ENCODE measurements around the gene AK6. TPM values are rescaled to one million over a fixed set of nuclear protein-coding genes. Genes with fewer than 3 reads are reported as not detected.

Gene AK6
- total and polyA plus RNA-seq, 8 donors, result 8.4 to 28.5 (median 14.5) TPM

GRCh38 chr5:69315972-69316371 is 53.3 kb downstream of the AK6 start:
- Histone ChIP-seq H3K27ac (no peak overlapping the region), H3K27me3 (no peaks in the 10 kb centered on the region), H3K9me3 (no peaks in the 10 kb centered on the region), H3K4me1 (no peaks in the 10 kb centered on the region), H3K36me3 (peaks cover 0 to 17% (median 0%) of the 10 kb centered on the region in 3 donors), H3K4me3 (no peak overlapping the region)
- TF ChIP-seq, protein P1, sequence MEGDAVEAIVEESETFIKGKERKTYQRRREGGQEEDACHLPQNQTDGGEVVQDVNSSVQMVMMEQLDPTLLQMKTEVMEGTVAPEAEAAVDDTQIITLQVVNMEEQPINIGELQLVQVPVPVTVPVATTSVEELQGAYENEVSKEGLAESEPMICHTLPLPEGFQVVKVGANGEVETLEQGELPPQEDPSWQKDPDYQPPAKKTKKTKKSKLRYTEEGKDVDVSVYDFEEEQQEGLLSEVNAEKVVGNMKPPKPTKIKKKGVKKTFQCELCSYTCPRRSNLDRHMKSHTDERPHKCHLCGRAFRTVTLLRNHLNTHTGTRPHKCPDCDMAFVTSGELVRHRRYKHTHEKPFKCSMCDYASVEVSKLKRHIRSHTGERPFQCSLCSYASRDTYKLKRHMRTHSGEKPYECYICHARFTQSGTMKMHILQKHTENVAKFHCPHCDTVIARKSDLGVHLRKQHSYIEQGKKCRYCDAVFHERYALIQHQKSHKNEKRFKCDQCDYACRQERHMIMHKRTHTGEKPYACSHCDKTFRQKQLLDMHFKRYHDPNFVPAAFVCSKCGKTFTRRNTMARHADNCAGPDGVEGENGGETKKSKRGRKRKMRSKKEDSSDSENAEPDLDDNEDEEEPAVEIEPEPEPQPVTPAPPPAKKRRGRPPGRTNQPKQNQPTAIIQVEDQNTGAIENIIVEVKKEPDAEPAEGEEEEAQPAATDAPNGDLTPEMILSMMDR (IDR thresholded peaks at IDR 0.05), result no peak
- no peak for DNase-seq
- intact Hi-C loops (cut with DNase I), result no loop called here
- FAIRE-seq, result no peak
- ATAC-seq, result no peak
- WGBS, 2 donors, result 93 to 95% methylated on average over 1 of the region's 1 CpG

DNA sequence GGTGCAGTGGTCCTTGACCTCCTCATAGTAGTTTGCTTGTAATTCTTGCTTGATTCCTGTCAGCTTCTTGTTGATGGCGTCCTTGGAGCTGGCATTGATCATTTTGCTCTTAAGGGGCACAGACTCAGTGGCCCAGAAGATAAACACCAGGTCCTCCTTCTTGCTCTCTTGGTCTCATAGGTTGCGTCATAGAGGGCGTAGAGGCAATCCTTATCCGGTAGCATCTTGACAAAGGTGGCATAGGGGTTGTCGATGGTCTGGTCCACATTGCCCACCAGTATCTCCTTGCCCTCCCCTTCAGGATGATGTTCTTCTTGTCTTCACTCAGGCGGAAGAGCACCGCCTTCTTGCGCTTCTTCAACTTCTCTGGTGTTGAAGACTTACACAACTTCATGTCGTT is 55.9 kb downstream of the AK6 start:
- no peaks in the 10 kb centered on the region for H3K4me1 ChIP-seq
- ATAC-seq, result no peak
- TF ChIP-seq, protein P1 (IDR thresholded peaks at IDR 0.05), result no peak
- no peak for FAIRE-seq
- H3K36me3 ChIP-seq, result peaks cover 0 to 28% (median 0%) of the 10 kb centered on the region in 3 donors
- H3K27me3 ChIP-seq, result no peaks in the 10 kb centered on the region
- no peaks in the 10 kb centered on the region for H3K9me3 ChIP-seq
- WGBS, 2 donors, result 96 to 98% methylated on average over 9 of the region's 9 CpGs
- no peak overlapping the region for H3K27ac ChIP-seq
- no peak overlapping the region for H3K4me3 ChIP-seq
- no peak for DNase-seq
- intact Hi-C loops (cut with DNase I), result no loop called here

- intact Hi-C loops (cut with DNase I), result no loop called here
- Histone ChIP-seq H3K36me3 (peaks cover 0 to 28% (median 0%) of the 10 kb centered on the region in 3 donors), H3K4me1 (no peaks in the 10 kb centered on the region), H3K27ac (no peak overlapping the region), H3K4me3 (no peak overlapping the region), H3K27me3 (no peaks in the 10 kb centered on the region), H3K9me3 (no peaks in the 10 kb centered on the region)
- TF ChIP-seq, protein P1 (IDR thresholded peaks at IDR 0.05), result no peak
- 66 to 72% methylated on average over 5 of the region's 5 CpGs for WGBS, 2 donors
- ATAC-seq, result no peak
- DNase-seq, result no peak
- no peak for FAIRE-seq
Measured at GRCh38 chr5:69312459-69313160, 56.7 kb downstream of the AK6 start.

DNA sequence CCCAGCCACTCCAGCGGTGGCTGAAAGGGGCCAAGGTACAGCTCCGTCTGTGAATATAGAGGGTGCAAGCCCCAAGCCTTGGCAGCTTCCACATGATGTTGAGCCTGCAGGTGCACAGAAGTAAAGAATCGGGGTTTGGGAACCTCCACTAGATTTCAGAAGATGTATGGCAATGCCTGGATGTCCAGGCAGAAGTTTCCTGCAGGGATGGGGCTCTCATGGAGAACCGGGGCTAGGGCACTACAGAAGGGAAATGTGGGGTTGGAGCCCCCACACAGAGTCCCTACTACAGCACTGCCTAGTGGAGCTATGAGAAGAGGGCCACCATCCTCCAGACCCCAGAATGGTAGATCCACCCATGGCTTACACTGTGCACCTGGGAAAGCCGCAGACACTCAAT is 59.9 kb downstream of the AK6 start:
- DNase-seq (no peak), ATAC-seq (no peak), FAIRE-seq (no peak)
- Histone ChIP-seq H3K36me3 (peaks cover 0 to 25% (median 0%) of the 10 kb centered on the region in 3 donors), H3K4me1 (no peaks in the 10 kb centered on the region), H3K27ac (no peak overlapping the region), H3K9me3 (no peaks in the 10 kb centered on the region), H3K4me3 (no peak overlapping the region), H3K27me3 (no peaks in the 10 kb centered on the region)
- TF ChIP-seq, protein P1 (IDR thresholded peaks at IDR 0.05), result no peak
- 96 to 99% methylated on average over 5 of the region's 5 CpGs for WGBS, 2 donors
- intact Hi-C loops (cut with DNase I), result no loop called here

DNA sequence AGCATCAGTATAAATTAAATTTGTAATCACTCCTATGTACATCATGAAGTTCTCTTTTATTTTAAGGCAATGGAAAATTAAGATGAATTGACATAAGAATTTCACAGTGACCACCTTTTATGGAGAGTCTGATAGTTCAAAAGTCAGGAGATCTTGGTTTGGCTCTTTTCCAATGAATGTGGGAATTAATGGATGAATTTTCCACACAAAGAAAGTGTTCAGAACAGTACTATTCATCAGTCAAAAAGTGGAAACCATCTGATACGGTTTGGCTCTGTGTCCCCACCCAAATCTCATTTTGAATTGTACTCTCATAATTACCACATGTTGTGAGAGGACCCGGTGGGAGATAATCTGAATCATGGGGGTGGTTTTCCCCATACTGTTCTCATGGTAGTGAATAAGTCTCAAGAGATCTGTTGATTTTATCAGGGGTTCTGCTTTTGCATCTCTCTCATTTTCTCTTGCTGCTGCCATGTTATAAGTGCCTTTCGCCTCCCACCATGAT is 61.2 kb downstream of the AK6 start:
- intact Hi-C loops (cut with DNase I), result no loop called here
- TF ChIP-seq, protein P1 (IDR thresholded peaks at IDR 0.05), result no peak
- WGBS, 2 donors, result 53 to 60% methylated on average over 3 of the region's 3 CpGs
- no peak for FAIRE-seq
- Histone ChIP-seq H3K36me3 (peaks cover 0 to 13% (median 0%) of the 10 kb centered on the region in 3 donors), H3K4me1 (no peaks in the 10 kb centered on the region), H3K27ac (no peak overlapping the region), H3K9me3 (no peaks in the 10 kb centered on the region), H3K4me3 (no peak overlapping the region), H3K27me3 (no peaks in the 10 kb centered on the region)
- no peak for DNase-seq
- no peak for ATAC-seq
